NCI-H748 treated with DMSO at 0.1 percent for 48 hours (cell line): ENCODE data around the gene SLC38A11.
A peak's percentile ranks its signal among the peaks of the same experiment; 100 is the strongest.

ENCODE experiments used
- DNase-seq: peaks from one replicate; lab custom pipeline; 2025; lab: John Stamatoyannopoulos, UW

SLC38A11 gene

DNA sequence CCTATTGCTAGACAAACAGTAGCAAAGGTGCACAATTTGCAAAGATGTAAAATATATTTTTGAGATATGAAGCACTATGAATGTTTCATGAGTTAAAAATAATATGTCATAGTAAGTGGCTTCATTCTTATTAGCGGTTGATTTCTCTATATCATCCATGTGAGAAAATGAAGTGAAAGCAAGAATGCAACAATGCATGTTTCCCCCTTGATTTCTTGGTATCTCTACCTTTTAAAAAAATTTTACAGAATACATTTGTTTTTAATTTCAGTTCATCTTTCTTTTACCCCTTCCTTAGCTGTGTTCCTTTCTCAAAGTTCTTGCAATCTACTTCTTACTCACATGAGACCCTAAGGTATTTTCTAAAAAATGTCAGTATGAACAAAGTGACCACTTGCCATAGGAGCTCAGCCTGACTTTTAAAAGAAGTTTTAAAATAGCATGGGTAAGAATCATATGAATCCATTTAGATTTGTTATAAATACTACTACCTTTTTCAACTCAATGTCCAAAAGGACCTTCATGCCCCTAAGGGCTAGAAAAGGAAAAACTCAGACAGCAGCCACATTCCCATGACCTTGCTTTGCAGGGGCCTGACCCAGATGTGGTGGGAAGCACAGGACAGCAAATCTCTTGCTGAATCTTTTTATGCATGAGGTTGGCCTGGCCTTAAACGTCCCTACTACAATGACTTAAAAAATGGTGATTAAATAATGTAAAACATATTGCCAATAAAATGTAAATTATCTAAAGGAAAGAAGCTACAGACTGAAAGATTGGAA is 14.8 kb upstream of the SLC38A11 start:
- no peak for DNase-seq

GRCh38 chr2:164967781-164968228 is 12.5 kb upstream of the SLC38A11 start:
- DNase-seq, result no peak

DNA sequence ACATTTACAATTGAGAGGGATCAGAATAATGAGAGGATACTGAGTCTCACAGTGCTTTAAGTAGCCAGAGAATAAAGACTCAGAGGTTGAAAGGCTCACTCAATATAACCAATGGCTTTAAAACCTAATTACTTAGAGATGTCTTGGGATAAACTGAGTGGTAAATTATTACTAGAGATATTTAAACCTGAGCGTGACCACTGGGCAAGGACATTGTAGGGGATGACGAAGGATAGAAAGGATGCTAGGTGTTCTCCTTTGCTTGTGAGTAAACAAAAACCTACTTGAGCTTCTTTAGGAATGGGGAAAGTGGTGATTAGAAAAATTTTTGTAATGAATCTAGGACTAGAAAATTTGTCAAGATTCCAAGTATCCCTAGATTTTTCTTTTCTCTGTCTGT is 12.0 kb upstream of the SLC38A11 start:
- no peak for DNase-seq

GRCh38 chr2:164964700-164965099 is 9.4 kb upstream of the SLC38A11 start:
- DNase-seq, result no peak

- no peak for DNase-seq
Measured at GRCh38 chr2:164960159-164960558, 4.8 kb upstream of the SLC38A11 start.

GRCh38 chr2:164954186-164954585 is 1.1 kb downstream of the SLC38A11 start:
- no peak for DNase-seq

GRCh38 chr2:164953279-164953678 is 2.0 kb downstream of the SLC38A11 start:
- DNase-seq, result no peak

DNA sequence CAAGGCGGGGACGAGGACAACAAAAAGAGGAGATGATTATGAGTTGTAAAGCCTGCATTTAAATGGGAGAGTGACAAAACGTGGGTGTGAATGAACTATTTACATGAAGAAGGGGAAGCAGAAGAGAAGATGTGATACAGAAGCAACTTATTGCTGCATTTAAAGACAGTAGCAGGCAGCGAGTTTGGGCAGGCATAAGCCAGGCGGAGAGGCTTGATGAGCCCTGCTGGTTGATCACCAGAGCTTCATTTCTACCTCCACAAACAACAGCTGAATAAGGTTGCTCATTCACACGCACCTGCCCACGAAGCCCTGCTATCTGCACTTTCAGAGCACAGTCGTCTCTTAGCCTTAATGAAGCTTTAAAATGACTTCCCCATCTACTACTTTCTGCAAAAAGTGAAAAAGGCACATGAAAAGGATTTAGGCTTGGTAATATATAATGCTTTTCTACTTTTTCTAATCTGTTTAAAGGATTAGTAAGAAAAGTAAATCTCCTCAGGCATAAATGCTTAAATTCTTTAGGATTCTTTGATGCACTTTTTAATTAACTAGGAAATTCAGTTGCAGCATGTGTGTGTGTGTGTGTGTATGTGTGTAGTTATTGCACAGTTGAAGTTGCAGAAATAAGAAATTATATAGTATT is 3.1 kb downstream of the SLC38A11 start:
- DNase-seq, result no peak

GRCh38 chr2:164948540-164948939 is 6.8 kb downstream of the SLC38A11 start:
- DNase-seq, result no peak

DNA sequence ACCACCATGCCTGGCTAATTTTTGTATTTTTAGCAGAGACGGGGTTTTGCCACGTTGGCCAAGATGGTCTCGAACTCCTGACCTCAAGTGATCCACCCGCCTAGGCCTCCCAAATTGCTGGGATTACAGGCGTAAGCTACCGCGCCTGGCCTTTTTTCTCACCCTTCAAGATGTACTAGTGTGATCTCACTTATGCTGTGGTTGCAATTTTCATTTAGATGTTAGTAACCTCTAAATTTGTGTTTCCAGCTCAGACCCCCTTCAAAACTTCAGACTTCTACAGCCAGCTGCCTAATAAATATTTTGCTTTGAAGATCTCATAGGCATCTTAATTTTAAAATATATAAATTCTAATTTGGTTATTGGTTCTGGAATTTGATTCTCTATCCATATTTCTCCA is 8.0 kb downstream of the SLC38A11 start:
- DNase-seq, result no peak

DNA sequence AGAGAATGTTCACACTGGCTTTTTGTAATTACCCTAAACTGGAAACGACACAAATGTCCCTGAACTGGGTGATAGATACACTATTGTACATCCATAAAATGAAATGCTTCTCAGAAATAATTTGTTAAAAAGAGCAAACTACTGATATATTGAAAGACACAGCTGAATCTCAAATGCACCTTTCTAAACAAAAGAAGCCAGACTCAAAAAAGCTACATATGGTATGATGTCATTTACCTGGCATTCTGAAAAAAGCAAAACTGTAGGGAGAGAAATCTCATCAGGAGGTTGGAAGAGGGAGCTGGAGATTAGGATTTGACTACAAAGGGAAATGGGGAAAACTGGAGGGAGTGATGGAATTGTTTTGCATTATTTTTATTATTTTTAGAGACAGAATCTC is 12.0 kb downstream of the SLC38A11 start:
- DNase-seq, result no peak

DNA sequence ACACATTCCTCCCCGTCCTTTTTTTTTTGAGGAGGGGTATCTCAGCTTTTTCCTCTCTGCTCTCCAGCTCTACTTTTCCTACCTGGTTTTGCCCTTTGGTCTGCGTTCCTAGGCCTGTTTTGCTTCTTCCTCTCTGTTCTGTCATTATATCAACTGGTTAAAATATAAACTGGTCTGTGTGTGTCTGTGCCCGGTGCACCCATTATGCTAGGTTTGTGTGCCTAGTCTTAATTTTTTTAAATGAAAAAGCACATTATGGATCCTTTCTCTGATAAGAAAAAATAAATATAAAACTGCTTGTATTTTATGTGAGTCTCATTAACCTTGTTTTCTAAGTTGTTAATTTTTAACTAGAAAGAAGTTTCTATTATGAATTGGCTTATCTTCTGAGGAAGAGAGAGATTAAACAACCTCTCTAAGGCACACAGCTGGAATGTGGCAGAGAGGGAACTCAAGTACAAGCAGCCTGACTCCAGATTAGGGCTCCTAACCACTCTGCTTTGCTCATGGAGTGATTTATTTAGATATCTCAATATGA is 17.4 kb downstream of the SLC38A11 start:
- no peak for DNase-seq

GRCh38 chr2:164935118-164936101 is 19.9 kb downstream of the SLC38A11 start:
- DNase-seq, result peak; percentile 97

GRCh38 chr2:164934401-164935117 is 20.8 kb downstream of the SLC38A11 start:
- DNase-seq, result peak; percentile 73

GRCh38 chr2:164933671-164934189 is 21.6 kb downstream of the SLC38A11 start:
- DNase-seq, result peak; percentile 95

DNA sequence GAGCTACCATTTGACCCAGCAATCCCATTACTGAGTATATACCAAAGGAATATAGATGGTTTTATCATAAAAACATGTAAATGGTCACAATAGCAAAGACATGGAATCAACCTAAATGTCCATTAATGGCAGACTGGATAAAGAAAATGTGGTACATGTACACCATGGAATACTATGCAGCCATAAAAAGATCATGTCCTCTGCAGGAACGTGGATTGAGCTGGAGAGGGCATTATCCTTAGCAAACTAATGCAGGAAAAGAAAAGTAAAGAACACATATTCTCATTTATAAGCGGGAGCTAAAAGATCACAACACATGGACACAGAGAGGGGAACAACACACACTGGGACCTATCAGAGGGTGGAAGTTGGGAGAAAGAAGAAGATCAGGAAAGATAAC is 22.9 kb downstream of the SLC38A11 start:
- no peak for DNase-seq

GRCh38 chr2:164928101-164928673 is 27.1 kb downstream of the SLC38A11 start:
- DNase-seq, result no peak

GRCh38 chr2:164922134-164922533 is 33.2 kb downstream of the SLC38A11 start:
- DNase-seq, result peak; percentile 49

GRCh38 chr2:164920430-164920829 is 34.9 kb downstream of the SLC38A11 start:
- DNase-seq, result no peak

GRCh38 chr2:164917296-164917903 is 37.9 kb downstream of the SLC38A11 start:
- DNase-seq, result peak; percentile 41
